Hematopoietic multipotent progenitor cell (in vitro differentiated cells): Measurements from ENCODE around the gene LPAR4. TPM values are rescaled to one million over a fixed set of nuclear protein-coding genes. Genes with fewer than 3 reads are reported as not detected.

Experiments used
- total RNA-seq: library from RNA; depleted of rRNA; stranded (reverse); fragments of >200 nt; gene quantifications from one replicate; pipeline ENCODE4 v1.2.3, GENCODE V29; 2012

LPAR4 gene
- total RNA-seq, 1 donor: 0.27 TPM

Other genes starting within 250 kb of the LPAR4 start
- not detected for gene RTL3, start 88.4 kb upstream of the LPAR4 start, total RNA-seq
- gene P2RY10, start 197.7 kb downstream of the LPAR4 start, total RNA-seq: 2.7 TPM